Natural killer cell (primary cell): ENCODE measurements around the gene FN3KRP. TPM values are rescaled to one million over a fixed set of nuclear protein-coding genes. Genes with fewer than 3 reads are reported as not detected.

Source experiments
- ATAC-seq, 3 donors: fragments of 150-1000 bp in 2 of 3; fragments of 200-7000 bp in 1 of 3; cut with Tn5 transposase; 1 replicate in 1 of 3; 2 replicates in 2 of 3; pipeline ENCODE4 v1.10.0; 2021; ENCODE audit warnings: mild to moderate bottlenecking in 2 of 3, moderate library complexity in 2 of 3
- DNase-seq, 2 donors: peaks; one replicate each; pipeline versions ENCODE4 v3.0.0 to v3.0.0-alpha.2; 2013 to 2021; ENCODE audit warnings: mixed read lengths in 1 of 2
- H3K27ac ChIP-seq: one replicate; pipeline ENCODE4 v1.5.1; 2013; ENCODE audit warnings: mild to moderate bottlenecking, low read length
- H3K27me3 ChIP-seq: one replicate; pipeline ENCODE4 v1.6.1; 2013; ENCODE audit warnings: low read length; ENCODE audit not compliant: control insufficient read depth, insufficient read depth
- H3K36me3 ChIP-seq: one replicate; pipeline ENCODE4 v1.6.1; 2013; ENCODE audit warnings: low read length; ENCODE audit not compliant: control insufficient read depth, insufficient read depth
- H3K4me1 ChIP-seq: one replicate; pipeline ENCODE4 v1.6.1; 2013; ENCODE audit warnings: low read length; ENCODE audit not compliant: control insufficient read depth, insufficient read depth
- H3K4me3 ChIP-seq: one replicate; pipeline ENCODE4 v1.5.1; 2013; ENCODE audit warnings: low read length
- H3K9me3 ChIP-seq: one replicate; pipeline ENCODE4 v1.6.1; 2013; ENCODE audit warnings: low read length; ENCODE audit not compliant: control insufficient read depth, insufficient read depth
- H3K27ac Mint-ChIP-seq, 2 donors: one replicate each; pipeline ENCODE4 v1.8.0; 2022; ENCODE audit warnings: mild to moderate bottlenecking in 2 of 2, mixed read lengths in 2 of 2, moderate library complexity in 1 of 2
- H3K27me3 Mint-ChIP-seq, 2 donors: one replicate each; pipeline ENCODE4 v1.8.0; 2022; ENCODE audit warnings: low read depth in 2 of 2, mixed read lengths in 2 of 2
- H3K36me3 Mint-ChIP-seq: one replicate; pipeline ENCODE4 v1.8.0; 2022; ENCODE audit warnings: mixed read lengths
- H3K4me1 Mint-ChIP-seq, 2 donors: one replicate each; pipeline ENCODE4 v1.8.0; 2022; ENCODE audit warnings: mixed read lengths in 2 of 2
- H3K4me3 Mint-ChIP-seq: one replicate; pipeline ENCODE4 v1.8.0; 2022; ENCODE audit warnings: mild to moderate bottlenecking, moderate library complexity, mixed read lengths
- H3K9me3 Mint-ChIP-seq, 2 donors: one replicate each; pipeline ENCODE4 v1.8.0; 2022; ENCODE audit warnings: mixed read lengths in 2 of 2
- WGBS: methylation state at CpG from one replicate; pipeline ENCODE4 v1.1.7; 2013; ENCODE audit warnings: missing lambda C conversion rate; ENCODE audit not compliant: insufficient coverage; 5-methylcytosine and 5-hydroxymethylcytosine counted together
- intact Hi-C: fragments of 100-400 bp; cut with micrococcal nuclease; formaldehyde crosslinking; loops from one replicate; pipeline ENCODE4 v1.14.2; 2022
- total RNA-seq, 4 donors: library from RNA; stranded (reverse); fragments of 120-200 nt in 1 of 4; gene quantifications; one replicate each; pipeline versions ENCODE4 v1.2.3 to v1.2.4, GENCODE V29; 2013 to 2022
- TF ChIP-seq, protein P1 (sequence below): fragments of 200-600 bp; IDR thresholded peaks from one replicate; pipeline ENCODE4 v1.8.0; 2022; ENCODE audit warnings: antibody characterized with exemption

Gene FN3KRP
- total RNA-seq, 3 donors from 2014 or later (not counting 1 experiment from before 2014, with no cell fraction given) = 29.4 to 42.3 (median 32.0) TPM

DNA sequence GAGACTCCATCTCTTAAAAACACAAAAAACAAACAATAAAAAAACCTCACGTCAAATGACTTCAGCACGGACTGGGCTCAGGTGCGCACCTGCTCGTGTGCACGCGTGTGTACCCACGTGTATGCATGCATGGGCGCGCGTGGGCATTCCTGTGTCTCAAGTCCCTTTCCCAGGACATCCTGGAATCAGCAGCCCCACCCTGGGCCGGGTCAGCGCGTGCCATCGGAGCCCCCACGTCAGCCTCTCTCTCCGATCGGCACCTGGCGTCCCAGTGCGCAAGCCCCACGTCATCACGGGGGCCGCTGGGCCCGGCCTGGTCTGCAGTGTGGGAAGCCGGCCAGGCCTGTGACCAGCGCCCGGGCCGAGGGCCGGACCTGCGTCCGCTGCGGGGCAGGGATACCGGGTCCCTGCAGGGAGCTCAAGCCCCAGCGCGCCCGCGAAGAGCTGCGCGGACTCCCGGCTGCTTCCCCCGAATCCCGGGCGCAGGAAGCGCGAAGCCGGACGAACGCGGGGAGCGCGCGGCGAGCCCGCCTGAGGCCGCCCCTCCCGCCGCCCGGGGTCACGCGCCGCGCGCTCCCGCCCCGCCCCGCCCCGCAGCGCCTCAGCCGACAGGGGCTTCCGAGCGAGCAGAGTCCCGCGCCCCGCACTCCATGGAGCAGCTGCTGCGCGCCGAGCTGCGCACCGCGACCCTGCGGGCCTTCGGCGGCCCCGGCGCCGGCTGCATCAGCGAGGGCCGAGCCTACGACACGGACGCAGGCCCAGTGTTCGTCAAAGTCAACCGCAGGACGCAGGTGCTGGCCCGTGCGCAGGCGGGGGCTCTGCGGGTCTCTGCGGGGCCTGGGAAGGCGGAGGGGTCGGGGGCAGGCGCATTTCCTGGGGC lies 18.7 kb downstream of the FN3KRP start, which contains the start of gene FN3K:
Gene FN3K (plus strand): TSS at position 629 of the 880 bp plus-strand sequence. CDS start 22 bp downstream, at position 651.
- H3K36me3 ChIP-seq = peaks cover under 1% of the 10 kb centered on the region
- no peak within 1 kb of the TSS for H3K27ac Mint-ChIP-seq
- peaks cover 5% of the 10 kb centered on the region for H3K36me3 Mint-ChIP-seq
- 8% methylated on average over 101 of the region's 101 CpGs for WGBS
- no peaks in the 10 kb centered on the region for H3K27me3 ChIP-seq
- H3K4me1 Mint-ChIP-seq = peaks cover 0 to 5% of the 10 kb centered on the region in 2 donors
- no peak within 1 kb of the TSS for H3K4me3 ChIP-seq
- ATAC-seq = peak; percentile 55 to 83 (median 79)
- no peak within 1 kb of the TSS for H3K27ac ChIP-seq
- peaks cover 0 to 2% of the 10 kb centered on the region in 2 donors for H3K27me3 Mint-ChIP-seq
- intact Hi-C loops = no loop called here
- TF ChIP-seq, protein P1, sequence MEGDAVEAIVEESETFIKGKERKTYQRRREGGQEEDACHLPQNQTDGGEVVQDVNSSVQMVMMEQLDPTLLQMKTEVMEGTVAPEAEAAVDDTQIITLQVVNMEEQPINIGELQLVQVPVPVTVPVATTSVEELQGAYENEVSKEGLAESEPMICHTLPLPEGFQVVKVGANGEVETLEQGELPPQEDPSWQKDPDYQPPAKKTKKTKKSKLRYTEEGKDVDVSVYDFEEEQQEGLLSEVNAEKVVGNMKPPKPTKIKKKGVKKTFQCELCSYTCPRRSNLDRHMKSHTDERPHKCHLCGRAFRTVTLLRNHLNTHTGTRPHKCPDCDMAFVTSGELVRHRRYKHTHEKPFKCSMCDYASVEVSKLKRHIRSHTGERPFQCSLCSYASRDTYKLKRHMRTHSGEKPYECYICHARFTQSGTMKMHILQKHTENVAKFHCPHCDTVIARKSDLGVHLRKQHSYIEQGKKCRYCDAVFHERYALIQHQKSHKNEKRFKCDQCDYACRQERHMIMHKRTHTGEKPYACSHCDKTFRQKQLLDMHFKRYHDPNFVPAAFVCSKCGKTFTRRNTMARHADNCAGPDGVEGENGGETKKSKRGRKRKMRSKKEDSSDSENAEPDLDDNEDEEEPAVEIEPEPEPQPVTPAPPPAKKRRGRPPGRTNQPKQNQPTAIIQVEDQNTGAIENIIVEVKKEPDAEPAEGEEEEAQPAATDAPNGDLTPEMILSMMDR = no peak
- DNase-seq = peak in 1 of 2 donors; percentile 55
- H3K9me3 ChIP-seq = peaks cover 6% of the 10 kb centered on the region
- H3K9me3 Mint-ChIP-seq = peaks cover 0 to 5% of the 10 kb centered on the region in 2 donors
- H3K4me3 Mint-ChIP-seq = peak within 1 kb of the TSS; percentile 73
- peaks cover 11% of the 10 kb centered on the region for H3K4me1 ChIP-seq

DNA sequence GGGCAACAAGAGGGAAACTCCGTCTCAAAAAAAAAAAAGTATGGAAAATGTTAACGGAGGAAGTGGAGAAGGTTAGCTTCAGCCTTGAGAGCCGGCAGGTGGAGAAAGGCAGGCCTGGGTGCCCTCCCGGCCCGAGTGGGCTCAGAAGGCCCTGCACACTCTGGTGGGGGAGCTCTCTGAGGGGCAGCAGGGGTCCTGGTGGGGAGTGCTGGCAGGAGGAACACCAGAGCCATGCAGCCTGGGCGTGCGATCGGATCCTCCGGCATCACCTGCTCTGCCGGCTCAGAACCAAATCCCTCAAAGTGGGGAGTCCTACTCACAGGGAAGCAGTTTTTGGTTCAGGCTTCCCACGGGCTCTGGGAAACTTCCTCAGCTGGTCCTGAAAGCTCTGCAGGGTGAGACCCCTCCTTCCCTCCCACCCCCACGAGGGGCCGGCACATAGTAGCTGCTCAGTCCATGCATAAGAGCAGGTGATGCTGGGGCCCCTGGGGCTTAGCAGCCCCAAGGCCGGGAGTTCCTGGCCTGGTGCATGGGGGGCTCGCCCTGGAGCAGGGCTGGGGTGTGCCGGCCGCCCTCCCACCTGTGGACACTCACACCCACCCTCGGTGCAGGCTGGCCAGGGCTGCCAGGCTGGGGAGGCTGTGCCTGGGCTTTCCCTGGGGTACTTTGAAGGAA lies 20.1 kb downstream of the FN3KRP start:
- peaks cover 0 to 5% of the 10 kb centered on the region in 2 donors for H3K4me1 Mint-ChIP-seq

DNA sequence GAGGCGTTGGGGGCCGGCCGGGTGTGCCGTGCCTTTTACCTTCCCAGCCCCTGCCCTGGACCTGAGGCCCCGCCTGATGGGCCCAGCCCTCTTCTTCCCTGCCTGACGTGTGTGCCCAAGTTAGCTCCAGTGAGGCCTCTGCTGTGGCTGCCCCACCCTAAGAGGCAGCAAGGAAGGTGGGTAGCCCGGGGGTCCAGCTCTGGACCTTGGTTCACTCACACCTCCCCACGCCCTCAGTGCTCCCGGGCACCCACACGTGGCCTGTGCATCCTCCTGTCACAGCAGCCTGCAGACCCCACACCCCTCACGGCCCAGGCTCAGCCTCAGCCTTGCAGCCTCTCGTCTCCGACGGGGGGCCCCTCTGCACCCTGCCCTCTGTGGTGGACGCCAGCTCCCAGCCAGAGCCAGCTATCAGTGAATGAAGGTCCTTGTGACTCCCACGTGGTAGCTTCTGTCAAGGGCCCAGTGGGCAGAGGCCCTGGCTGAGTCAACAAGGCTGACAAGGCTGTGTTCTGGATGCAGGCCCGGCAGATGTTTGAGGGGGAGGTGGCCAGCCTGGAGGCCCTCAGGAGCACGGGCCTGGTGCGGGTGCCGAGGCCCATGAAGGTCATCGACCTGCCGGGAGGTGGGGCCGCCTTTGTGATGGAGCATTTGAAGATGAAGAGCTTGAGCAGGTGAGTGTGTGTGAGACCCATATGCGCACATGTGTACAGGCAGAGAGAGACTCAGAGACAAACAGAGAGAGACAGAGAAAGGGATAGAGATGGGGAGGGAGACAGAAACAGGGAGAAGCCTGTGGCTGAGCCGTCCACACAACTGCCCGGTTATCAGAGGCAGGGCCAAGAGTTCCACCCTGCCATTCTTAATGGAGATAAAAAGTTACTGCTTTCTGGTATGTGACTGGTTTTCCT lies 21.7 kb downstream of the FN3KRP start:
- Mint-ChIP-seq H3K4me1 (peaks cover 0 to 4% of the 10 kb centered on the region in 2 donors), H3K36me3 (peaks cover 13% of the 10 kb centered on the region), H3K4me3 (no peak overlapping the region), H3K27ac (no peak overlapping the region), H3K27me3 (peaks cover 0 to 2% of the 10 kb centered on the region in 2 donors), H3K9me3 (peaks cover 0 to 3% of the 10 kb centered on the region in 2 donors)
- Histone ChIP-seq H3K4me3 (no peak overlapping the region), H3K27me3 (no peaks in the 10 kb centered on the region), H3K27ac (no peak overlapping the region), H3K9me3 (peaks cover 5% of the 10 kb centered on the region), H3K4me1 (peaks cover 11% of the 10 kb centered on the region), H3K36me3 (no peaks in the 10 kb centered on the region)
- TF ChIP-seq, protein P1 = no peak
- intact Hi-C loops = no loop called here
- DNase-seq (no peak), ATAC-seq (no peak)
- WGBS = 90% methylated on average over 26 of the region's 26 CpGs

More for the DNA sequence above, 20.1 kb downstream of the FN3KRP start:
- H3K27ac ChIP-seq = no peak overlapping the region
- 96% methylated on average over 18 of the region's 18 CpGs for WGBS
- Mint-ChIP-seq H3K36me3 (peaks cover 14% of the 10 kb centered on the region), H3K27me3 (peaks cover 0 to 2% of the 10 kb centered on the region in 2 donors), H3K4me3 (no peak overlapping the region), H3K27ac (no peak overlapping the region), H3K9me3 (peaks cover 0 to 5% of the 10 kb centered on the region in 2 donors)
- DNase-seq = no peak
- intact Hi-C loops = no loop called here
- peaks cover 11% of the 10 kb centered on the region for H3K4me1 ChIP-seq
- H3K4me3 ChIP-seq = no peak overlapping the region
- TF ChIP-seq, protein P1 = no peak
- ATAC-seq = no peak
- H3K27me3 ChIP-seq = no peaks in the 10 kb centered on the region
- H3K36me3 ChIP-seq = no peaks in the 10 kb centered on the region
- H3K9me3 ChIP-seq = peaks cover 6% of the 10 kb centered on the region
